Activated CD8-positive, alpha-beta memory T cell treated with anti-CD3 and anti-CD28 coated beads, Interleukin-2, amount 50 U/mL, for 1 hour (primary cell): ENCODE data around the gene TBL1X.
"Not testable (repeated sequence)": the region's sequence is repeated elsewhere in the genome, so short reads cannot be mapped to it uniquely, and the experiment has no call there.

Source experiments
- DNase-seq: peaks from one replicate; pipeline ENCODE4 v3.0.0-alpha.2; 2020; ENCODE audit errors: extremely low read depth

Gene TBL1X

DNA sequence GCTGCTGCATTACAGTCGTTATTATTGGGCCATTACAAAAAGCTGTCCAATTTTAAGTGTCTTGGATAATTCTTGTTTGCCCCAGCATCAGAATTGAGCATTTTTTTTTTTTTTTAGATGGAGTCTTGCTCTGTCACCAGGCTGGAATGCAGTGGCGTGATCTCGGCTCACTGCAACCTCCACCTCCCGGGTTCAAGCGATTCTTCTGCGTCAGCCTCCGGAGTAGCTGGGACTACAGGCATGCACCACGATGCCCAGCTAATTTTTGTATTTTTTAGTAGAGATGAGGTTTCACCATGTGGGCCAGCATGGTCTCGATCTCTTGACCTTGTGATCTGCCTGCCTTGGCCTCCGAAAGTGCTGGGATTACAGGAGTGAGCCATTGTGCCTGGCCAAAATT is 71.3 kb downstream of the TBL1X start:
- DNase-seq, result not testable (repeated sequence)

- DNase-seq, result no peak
These were observed 72.9 kb downstream of the TBL1X start for GRCh38 chrX:9537781-9538180.

DNA sequence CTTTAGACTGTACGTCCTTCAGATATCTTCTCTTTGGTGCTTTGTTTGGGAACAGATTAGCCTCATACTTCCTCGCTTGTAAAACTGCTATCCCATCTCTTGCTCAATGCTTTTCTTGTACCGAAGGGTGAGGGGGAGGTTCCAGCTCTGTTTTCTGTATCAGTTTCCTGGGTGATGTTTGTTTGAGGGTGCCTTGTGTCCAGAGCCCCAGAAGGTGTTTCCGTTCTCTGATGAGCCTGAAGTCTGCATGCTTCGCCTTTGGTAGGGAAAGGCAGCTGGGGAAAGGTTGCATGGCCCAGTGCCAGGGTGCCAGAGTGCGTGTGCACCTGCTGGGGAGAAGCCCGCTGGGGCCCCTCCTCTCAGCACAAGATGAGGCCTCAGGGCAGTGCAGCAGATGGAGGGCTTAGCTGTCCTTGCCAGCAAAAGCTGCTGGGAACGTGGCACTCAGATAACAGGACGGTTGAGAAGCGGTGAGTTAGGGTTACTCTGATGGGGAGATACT is 73.7 kb downstream of the TBL1X start:
- no peak for DNase-seq

DNA sequence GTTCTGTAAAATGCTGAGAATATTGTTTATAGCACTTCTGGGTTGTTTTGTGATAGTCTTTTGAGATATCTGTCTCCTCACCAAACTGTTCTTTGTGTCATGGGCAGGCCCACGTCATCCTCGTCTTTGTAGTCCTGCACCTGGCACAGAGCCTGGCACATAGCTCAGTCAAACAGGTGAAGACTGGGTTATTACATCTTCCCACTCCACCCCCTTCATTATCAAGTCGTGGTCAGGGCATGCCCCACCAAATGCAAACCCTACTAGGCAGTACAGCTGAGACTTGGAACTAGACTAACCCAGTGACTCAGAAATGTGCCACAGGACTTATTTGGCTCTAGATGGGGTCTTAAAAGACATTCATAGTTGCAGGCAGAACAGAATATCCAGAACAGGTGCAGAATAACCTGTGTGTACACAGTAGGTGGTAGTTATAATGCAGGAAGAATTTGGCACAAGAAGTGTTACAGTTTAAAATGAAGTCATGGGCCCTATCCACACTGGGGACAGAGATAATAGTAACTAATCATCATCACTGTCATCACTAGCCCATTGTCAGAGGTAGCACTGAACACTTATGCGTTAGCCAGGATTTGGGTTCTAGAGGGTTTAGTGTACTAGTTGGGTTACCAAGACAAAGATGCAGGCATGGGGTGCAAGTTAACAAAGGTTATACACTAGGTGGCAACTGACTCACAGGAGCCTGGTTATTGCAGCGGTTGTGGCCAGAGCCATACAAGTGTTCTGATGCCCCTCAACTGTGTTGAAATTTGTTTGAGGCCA is 74.9 kb downstream of the TBL1X start:
- DNase-seq, result no peak

- no peak for DNase-seq
These were observed 77.4 kb downstream of the TBL1X start for GRCh38 chrX:9542106-9542760.

DNA sequence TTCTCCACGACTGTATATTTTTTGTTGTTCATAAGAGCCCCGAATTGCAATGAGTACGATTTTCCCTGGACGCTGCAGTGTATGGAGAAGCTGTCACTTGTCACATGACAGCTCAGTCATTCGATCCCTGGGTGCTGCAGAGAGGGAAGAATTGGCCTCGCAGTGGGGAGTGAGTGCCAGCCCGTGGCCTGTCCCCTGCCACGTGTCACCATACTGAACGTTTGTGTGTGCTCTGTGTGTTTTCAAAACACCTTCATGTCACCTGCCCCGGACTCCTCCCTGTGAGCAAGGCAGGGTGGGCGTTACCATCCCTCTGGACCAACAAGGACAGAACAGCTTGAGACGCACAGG is 77.9 kb downstream of the TBL1X start:
- DNase-seq, result no peak

DNA sequence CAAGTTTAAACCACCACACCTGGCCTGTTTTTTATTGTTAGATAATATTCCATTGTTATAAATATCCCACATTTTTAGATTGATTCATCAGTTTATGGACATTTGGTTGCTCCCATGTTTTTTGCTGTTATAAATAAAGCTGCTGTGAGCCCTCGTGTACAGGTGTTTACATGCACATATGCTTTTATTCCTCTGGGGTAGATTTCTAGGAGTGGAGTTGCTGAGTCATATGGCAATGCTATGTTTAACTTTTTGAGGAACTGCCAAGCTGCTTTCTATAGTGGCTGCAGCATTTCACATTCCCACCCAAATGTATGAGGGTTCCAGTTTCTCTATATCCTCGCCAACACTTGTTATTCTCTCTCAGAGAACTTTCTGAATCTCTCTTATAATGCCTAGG is 90.5 kb downstream of the TBL1X start:
- DNase-seq, result no peak

DNA sequence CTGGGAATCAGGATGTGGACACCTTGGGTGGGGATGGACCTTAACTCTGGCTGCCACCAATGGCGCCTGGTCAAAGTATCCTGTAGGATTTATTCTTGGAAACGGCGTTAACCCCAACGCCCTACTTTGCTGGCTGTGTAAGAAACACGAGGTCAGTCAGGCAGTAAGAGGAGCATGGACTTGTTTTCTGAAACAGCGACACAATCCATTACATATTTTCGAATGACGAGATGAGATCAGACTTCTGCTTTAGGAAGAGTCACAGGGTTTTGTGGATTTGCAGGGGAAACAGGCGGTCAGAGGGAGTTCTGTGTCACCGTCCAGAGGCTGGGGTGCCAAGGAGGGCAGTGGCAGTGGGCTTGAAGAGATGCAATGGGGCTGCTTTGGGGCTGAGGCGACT is 92.2 kb downstream of the TBL1X start:
- DNase-seq, result no peak

- no peak for DNase-seq
These were observed 92.7 kb downstream of the TBL1X start for GRCh38 chrX:9557521-9557920.

GRCh38 chrX:9558615-9559014 is 93.8 kb downstream of the TBL1X start:
- no peak for DNase-seq

- DNase-seq, result no peak
These were observed 95.4 kb downstream of the TBL1X start for GRCh38 chrX:9560219-9560618.

DNA sequence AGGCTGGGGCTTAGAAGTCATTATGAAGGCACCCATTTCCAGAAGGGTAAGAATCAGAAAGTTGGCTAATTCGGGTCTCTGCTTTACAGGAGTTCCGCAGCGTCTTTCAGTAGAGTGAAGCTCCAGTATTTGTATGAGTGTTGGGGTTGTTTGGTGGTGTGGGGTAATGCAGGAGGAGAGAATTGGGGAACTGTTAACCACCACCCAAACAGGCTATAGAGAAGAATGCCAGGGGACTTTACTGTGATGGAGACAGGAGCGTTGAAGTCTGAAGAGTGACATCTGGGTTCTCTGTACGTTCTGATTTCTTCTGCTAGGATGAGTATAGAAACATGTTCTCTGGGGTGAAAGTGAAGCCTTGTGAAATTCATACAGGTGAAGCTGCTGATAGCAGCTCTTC is 96.3 kb downstream of the TBL1X start:
- no peak for DNase-seq

- DNase-seq, result no peak
These were observed 98.0 kb downstream of the TBL1X start for GRCh38 chrX:9562851-9563250.

DNA sequence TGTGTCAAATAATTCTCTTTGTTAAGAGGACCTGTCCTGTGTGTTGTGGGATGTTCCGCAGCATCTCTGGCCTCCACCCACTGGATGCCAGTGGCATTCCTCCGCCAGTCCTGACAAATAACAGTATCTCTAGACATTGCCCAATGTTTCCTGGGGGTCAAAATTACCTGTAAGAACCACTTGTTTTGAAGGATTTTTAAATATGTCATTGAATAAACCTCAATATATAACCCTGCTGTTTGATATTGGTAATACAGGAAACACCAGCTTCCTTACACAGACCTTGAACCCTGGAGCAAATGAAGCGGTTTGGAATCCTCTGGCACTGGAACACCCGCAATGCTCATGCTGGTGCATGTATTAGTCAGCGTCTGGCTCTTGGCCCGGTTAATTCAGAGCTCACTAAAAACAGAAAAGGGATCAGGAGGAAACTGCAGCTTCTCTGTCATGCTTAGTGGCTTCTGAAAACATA is 101.3 kb downstream of the TBL1X start:
- no peak for DNase-seq

DNA sequence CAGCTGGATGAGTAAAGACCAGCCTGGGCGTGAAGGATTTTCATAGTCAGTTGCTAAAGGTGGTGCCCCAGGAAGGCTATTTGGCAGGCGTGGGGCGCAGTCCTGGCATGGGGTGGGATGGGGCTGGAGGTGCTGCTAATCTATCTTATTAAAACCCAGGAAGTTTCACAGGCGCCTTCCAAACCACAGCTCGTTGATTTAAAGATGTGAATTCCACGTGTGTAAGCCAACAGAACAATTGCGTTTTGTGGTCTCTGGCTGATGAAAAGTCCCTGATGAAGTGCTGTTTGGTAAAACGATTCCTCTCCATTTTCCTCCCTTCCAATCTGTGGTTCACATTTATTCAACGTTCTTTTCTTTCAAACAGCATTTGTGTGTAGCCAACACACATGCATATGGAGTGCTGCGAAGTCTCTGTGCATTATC is 105.0 kb downstream of the TBL1X start:
- DNase-seq, result no peak

- DNase-seq, result no peak
These were observed 108.6 kb downstream of the TBL1X start for GRCh38 chrX:9573282-9574106.

- no peak for DNase-seq
These were observed 111.2 kb downstream of the TBL1X start for GRCh38 chrX:9576059-9576458.

- no peak for DNase-seq
These were observed 112.7 kb downstream of the TBL1X start for GRCh38 chrX:9577555-9577954.

- no peak for DNase-seq
These were observed 113.4 kb downstream of the TBL1X start for GRCh38 chrX:9578083-9578779.

DNA sequence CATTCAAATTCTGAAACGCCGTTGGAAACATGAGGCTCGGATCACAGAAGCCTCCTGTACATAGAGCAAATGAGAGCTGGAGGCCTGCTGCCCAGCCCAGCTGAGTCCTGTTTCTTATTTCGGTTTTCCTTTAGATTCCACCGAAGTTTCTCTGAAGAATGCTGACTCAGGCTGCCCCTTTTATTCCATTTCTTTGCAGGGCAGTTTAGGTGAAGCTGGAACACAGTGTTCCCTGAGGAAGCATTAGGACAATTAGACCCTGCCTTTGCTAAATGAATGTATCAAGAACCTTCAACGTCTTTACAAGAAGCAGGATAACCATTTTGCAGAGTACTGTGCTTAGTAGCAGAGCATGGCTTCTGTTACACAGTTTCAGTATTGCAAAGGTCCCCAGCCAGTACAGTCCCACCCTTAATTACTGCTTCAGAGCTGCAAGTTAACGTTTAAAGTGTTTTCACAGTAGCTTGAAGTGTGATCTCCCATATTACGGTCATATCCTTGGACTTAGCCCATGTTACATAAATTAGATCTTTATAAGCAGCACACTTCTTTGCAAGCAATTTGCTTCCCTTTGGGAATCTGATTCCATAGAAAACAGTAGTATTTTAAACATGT is 117.0 kb downstream of the TBL1X start:
- no peak for DNase-seq

DNA sequence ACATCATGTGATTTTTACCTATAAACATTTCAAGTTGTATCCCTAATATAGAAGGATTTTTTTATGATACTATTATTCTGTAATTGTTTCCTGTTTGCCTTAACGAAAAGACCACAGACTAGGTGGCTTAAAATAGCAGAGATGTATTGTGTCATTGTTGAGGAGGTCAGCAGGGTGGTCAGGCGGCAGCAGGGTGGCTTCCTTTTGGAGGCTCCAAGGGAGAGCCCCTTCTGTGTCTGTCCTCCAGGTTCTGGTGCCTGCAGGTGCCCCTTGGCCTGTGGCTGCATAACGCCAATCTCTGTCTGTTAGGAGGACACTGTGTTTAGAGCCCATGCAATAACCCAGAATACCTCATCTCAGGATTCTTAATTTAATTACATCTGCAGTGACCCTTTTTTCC is 118.1 kb downstream of the TBL1X start:
- DNase-seq, result no peak
